NCI-H2196 treated with DMSO at 0.1 percent for 48 hours (cell line): ENCODE results near the gene MB21D2.
"Not testable (repeated sequence)": the region's sequence is repeated elsewhere in the genome, so short reads cannot be mapped to it uniquely, and the experiment has no call there.

Source experiments
- DNase-seq: peaks from one replicate; lab custom pipeline; 2025; ENCODE audit not compliant: unreplicated experiment; lab: John Stamatoyannopoulos, UW

The MB21D2 gene

GRCh38 chr3:192917404-192918274, at the start of gene MB21D2:
Gene MB21D2, minus strand, starts transcription at chr3:192917856. Its CDS starts 16 bp downstream, at chr3:192917840.
- DNase-seq, result peak; percentile 73

GRCh38 chr3:192964959-192965719, 47.5 kb upstream of the MB21D2 start:
- DNase-seq, result not testable (repeated sequence)

- no peak for DNase-seq
Observed at GRCh38 chr3:192959773-192960172, 42.1 kb upstream of the MB21D2 start.

GRCh38 chr3:192958219-192958872, 40.7 kb upstream of the MB21D2 start:
- no peak for DNase-seq

- DNase-seq, result no peak
Observed at GRCh38 chr3:192957441-192958021, 39.9 kb upstream of the MB21D2 start.

GRCh38 chr3:192953926-192954325, 36.3 kb upstream of the MB21D2 start:
- no peak for DNase-seq

GRCh38 chr3:192947421-192947820, 29.8 kb upstream of the MB21D2 start:
- no peak for DNase-seq

GRCh38 chr3:192943393-192943792, 25.7 kb upstream of the MB21D2 start:
- no peak for DNase-seq

GRCh38 chr3:192942625-192943024, 25.0 kb upstream of the MB21D2 start:
- no peak for DNase-seq

GRCh38 chr3:192940129-192940528, 22.5 kb upstream of the MB21D2 start:
- no peak for DNase-seq

- DNase-seq, result no peak
Observed at GRCh38 chr3:192935441-192935840, 17.8 kb upstream of the MB21D2 start.

GRCh38 chr3:192933779-192934460, 16.3 kb upstream of the MB21D2 start:
- DNase-seq, result no peak

GRCh38 chr3:192933259-192933658, 15.6 kb upstream of the MB21D2 start:
- no peak for DNase-seq

GRCh38 chr3:192931825-192932224, 14.2 kb upstream of the MB21D2 start:
- DNase-seq, result no peak

GRCh38 chr3:192930577-192930976, 12.9 kb upstream of the MB21D2 start:
- no peak for DNase-seq

- no peak for DNase-seq
Observed at GRCh38 chr3:192929755-192930547, 12.3 kb upstream of the MB21D2 start.

GRCh38 chr3:192929146-192929545, 11.5 kb upstream of the MB21D2 start:
- DNase-seq, result no peak

GRCh38 chr3:192928720-192929119, 11.1 kb upstream of the MB21D2 start:
- peak; percentile 82 for DNase-seq

- no peak for DNase-seq
Observed at GRCh38 chr3:192928016-192928415, 10.4 kb upstream of the MB21D2 start.

GRCh38 chr3:192927016-192927415, 9.4 kb upstream of the MB21D2 start:
- no peak for DNase-seq
